ENCODE data around the gene RBMS2.

- TF ChIP-seq CTCF (IDR thresholded peaks at IDR 0.05) (no peak), POLR2A (IDR thresholded peaks at IDR 0.05) (no peak)
Measured at GRCh38 chr12:56571121-56571520, 49.5 kb downstream of the RBMS2 start.

Measured in vagina (tissue), 2 donors.